Endodermal cell (in vitro differentiated cells): ENCODE results near the gene BCCIP. TPM values are rescaled to one million over a fixed set of nuclear protein-coding genes. Genes with fewer than 3 reads are reported as not detected.
A peak's percentile ranks its signal among the peaks of the same experiment; 100 is the strongest.

Source experiments
- DNase-seq: peaks from one replicate; pipeline ENCODE4 v3.0.0-alpha.2; 2017
- H3K27ac ChIP-seq: 2 replicates; pipeline ENCODE4 v1.5.1; 2013; ENCODE audit warnings: mild to moderate bottlenecking, low read depth, low read length, moderate library complexity
- H3K27me3 ChIP-seq: 2 replicates; pipeline ENCODE4 v1.6.1; 2013; ENCODE audit warnings: mild to moderate bottlenecking, low read length, moderate library complexity; ENCODE audit not compliant: insufficient read depth, control insufficient read depth, poor library complexity, severe bottlenecking
- H3K36me3 ChIP-seq: 2 replicates; pipeline ENCODE4 v1.7.0; 2013; ENCODE audit warnings: mild to moderate bottlenecking, low read length, moderate library complexity; ENCODE audit not compliant: control insufficient read depth, insufficient read depth
- H3K4me1 ChIP-seq: one replicate; pipeline ENCODE4 v1.7.0; 2013; ENCODE audit warnings: low read length; ENCODE audit not compliant: control insufficient read depth, insufficient read depth
- H3K4me3 ChIP-seq: 2 replicates; pipeline ENCODE4 v1.5.1; 2013; ENCODE audit warnings: mild to moderate bottlenecking, low read length, moderate library complexity
- H3K9ac ChIP-seq: 2 replicates; pipeline ENCODE4 v1.6.1; 2013; ENCODE audit warnings: mild to moderate bottlenecking, low read length, moderate library complexity; ENCODE audit not compliant: poor library complexity, severe bottlenecking; ENCODE audit errors: extremely low read depth
- H3K9me3 ChIP-seq: 2 replicates; pipeline ENCODE4 v1.6.1; 2013; ENCODE audit warnings: mild to moderate bottlenecking, low read length, moderate library complexity; ENCODE audit not compliant: control insufficient read depth
- H3K27ac Mint-ChIP-seq: 2 replicates; pipeline ENCODE4 v1.8.0; 2020; ENCODE audit warnings: mixed read lengths
- H3K27me3 Mint-ChIP-seq: 2 replicates; pipeline ENCODE4 v1.8.0; 2021; ENCODE audit warnings: mild to moderate bottlenecking, mixed read lengths; ENCODE audit not compliant: insufficient read depth
- H3K36me3 Mint-ChIP-seq: 2 replicates; pipeline ENCODE4 v1.8.0; 2020; ENCODE audit warnings: low read depth, mixed read lengths
- H3K4me1 Mint-ChIP-seq: 2 replicates; pipeline ENCODE4 v1.8.0; 2020; ENCODE audit warnings: mixed read lengths
- H3K4me3 Mint-ChIP-seq: 2 replicates; pipeline ENCODE4 v1.8.0; 2020; ENCODE audit warnings: mild to moderate bottlenecking, moderate library complexity, mixed read lengths
- H3K9me3 Mint-ChIP-seq: 2 replicates; pipeline ENCODE4 v1.8.0; 2020; ENCODE audit warnings: mild to moderate bottlenecking, mixed read lengths
- CTCF ChIP-seq: fragments of 200-600 bp; sonication (generic); conservative IDR thresholded peaks from 2 replicates; pipeline ENCODE4 v1.5.0; 2021; ENCODE audit warnings: antibody characterized with exemption, mild to moderate bottlenecking
- WGBS, 2 experiments: methylation state at CpG; one replicate each; pipeline versions ENCODE4 v1.1.5 to v1.1.7; 2013; ENCODE audit warnings: missing lambda C conversion rate in 2 of 2, mixed read lengths in 1 of 2; ENCODE audit not compliant: insufficient coverage in 1 of 2, insufficient read length in 1 of 2; 5-methylcytosine and 5-hydroxymethylcytosine counted together
- long read RNA-seq, 4 experiments: library from polyadenylated mRNA in 2 of 4; library from RNA in 1 of 4; library from capped mRNA in 1 of 4; stranded (forward) in 3 of 4; unstranded in 1 of 4; transcript quantifications; one replicate each; pipeline ENCODE4 v2.0.0, GENCODE V29; 2020 to 2021; ENCODE audit warnings: inconsistent platforms in 1 of 4
- polyA plus RNA-seq, 2 experiments: library from polyadenylated mRNA; stranded (reverse); fragments of 50-300 nt; gene quantifications; one replicate each; pipeline ENCODE4 v1.2.3, GENCODE V29; 2013
- total RNA-seq, 2 donors: library from RNA; stranded (reverse); fragmentation: NEBNext Ultra II Directional in 1 of 2; extraction: Animal tissue kit (Norgen Biotek cat#: 25700) in 1 of 2; gene quantifications; 2 replicates in 1 of 2; 3 replicates in 1 of 2; pipeline ENCODE4 v1.2.1, GENCODE V29; 2021

The BCCIP gene
- total RNA-seq = 10 to 100 TPM; 84.4 to 93.8 TPM
- 78.1 TPM for polyA plus RNA-seq (2013, experiment 1 of 2)
- polyA plus RNA-seq (2013, experiment 2 of 2) = 69.6 TPM
- long read RNA-seq, experiment 1, transcript BCCIP-201 (7 exons, 1,236 nt) = major isoform, 34 of 69 reads
- long read RNA-seq, experiment 1, transcript BCCIP-202 (7 exons, 2,337 nt) = minor isoform, 6 of 69 reads
- long read RNA-seq, experiment 1, transcript BCCIP-203 (8 exons, 1,433 nt) = minor isoform, 12 of 69 reads
- long read RNA-seq, experiment 1, partial matches to known transcripts = 11 of 69 reads
- long read RNA-seq, experiment 1, other reads (novel, unspliced or antisense) = 6 of 69 reads
- long read RNA-seq, experiment 2, transcript BCCIP-202 (7 exons, 2,337 nt) = minor isoform, 35 of 155 reads
- long read RNA-seq, experiment 2, transcript BCCIP-203 (8 exons, 1,433 nt) = minor isoform, 41 of 155 reads
- long read RNA-seq, experiment 2, transcript BCCIP-201 (7 exons, 1,236 nt) = major isoform, 59 of 155 reads
- long read RNA-seq, experiment 2, partial matches to known transcripts = 7 of 155 reads
- long read RNA-seq, experiment 2, other reads (novel, unspliced or antisense) = 13 of 155 reads
- long read RNA-seq, experiment 3, transcript BCCIP-201 (7 exons, 1,236 nt) = major isoform, 106 of 261 reads
- long read RNA-seq, experiment 3, transcript BCCIP-202 (7 exons, 2,337 nt) = minor isoform, 93 of 261 reads
- long read RNA-seq, experiment 3, transcript BCCIP-203 (8 exons, 1,433 nt) = minor isoform, 32 of 261 reads
- long read RNA-seq, experiment 3, partial matches to known transcripts = 16 of 261 reads
- long read RNA-seq, experiment 3, other reads (novel, unspliced or antisense) = 14 of 261 reads
- long read RNA-seq, experiment 4, transcript BCCIP-202 (7 exons, 2,337 nt) = minor isoform, 40 of 331 reads
- long read RNA-seq, experiment 4, transcript BCCIP-201 (7 exons, 1,236 nt) = major isoform, 156 of 331 reads
- long read RNA-seq, experiment 4, transcript BCCIP-203 (8 exons, 1,433 nt) = minor isoform, 106 of 331 reads
- long read RNA-seq, experiment 4, partial matches to known transcripts = 20 of 331 reads
- long read RNA-seq, experiment 4, other reads (novel, unspliced or antisense) = 9 of 331 reads

DNA sequence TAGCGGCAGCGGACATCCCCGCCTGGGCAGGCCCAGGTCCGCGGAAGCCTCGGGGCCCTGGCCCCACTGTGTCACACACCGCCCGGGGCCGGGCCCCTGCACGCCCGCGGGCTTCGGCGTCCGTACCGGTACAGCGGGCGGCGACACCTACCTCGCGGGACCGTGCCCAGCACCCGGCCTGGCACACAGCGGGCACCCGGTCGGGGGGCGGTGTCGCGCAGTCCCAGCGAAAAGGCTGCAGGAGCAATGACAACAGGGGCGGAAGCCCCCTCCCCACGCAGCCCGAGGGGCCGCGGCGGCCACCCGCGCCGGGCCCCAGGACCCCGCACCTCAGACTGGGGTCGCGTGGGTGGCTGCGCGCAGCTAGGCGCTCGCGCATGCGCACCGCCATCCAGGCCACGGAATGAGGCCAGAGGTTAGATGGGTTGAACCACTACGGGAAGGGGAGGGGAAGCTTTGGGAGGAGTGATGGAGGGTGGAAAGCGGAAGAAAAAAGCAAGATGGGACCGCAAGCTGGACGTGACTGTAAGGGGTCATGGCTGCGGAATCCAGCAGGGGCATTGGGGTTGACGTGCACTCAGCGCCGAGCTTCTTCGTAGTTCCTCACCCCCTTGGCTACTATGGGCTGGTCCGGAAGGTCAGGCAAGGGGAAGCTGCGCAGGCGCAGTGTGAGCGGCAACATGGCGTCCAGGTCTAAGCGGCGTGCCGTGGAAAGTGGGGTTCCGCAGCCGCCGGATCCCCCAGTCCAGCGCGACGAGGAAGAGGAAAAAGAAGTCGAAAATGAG, at the start of gene BCCIP, which contains the start of gene UROS:
Gene BCCIP (plus strand): TSS at position 669 of the 785 bp plus-strand sequence. CDS start 12 bp downstream, at position 681.
Gene UROS (minus strand): TSS at position 381 of the 785 bp plus-strand sequence. CDS start 6,759 bp downstream, outside the sequence.
- peak within 1 kb of the TSS; percentile 97 for H3K4me3 ChIP-seq
- Mint-ChIP-seq H3K9me3 (no peaks in the 10 kb centered on the region), H3K27me3 (no peaks in the 10 kb centered on the region), H3K4me3 (no peak within 1 kb of the TSS), H3K4me1 (peaks cover 34% of the 10 kb centered on the region), H3K27ac (no peak within 1 kb of the TSS), H3K36me3 (peaks cover 14% of the 10 kb centered on the region)
- peak within 1 kb of the TSS; percentile 95 for H3K27ac ChIP-seq
- WGBS, 2 experiments = 0% methylated on average over 43 to 74 of the region's 74 CpGs
- no peak for TF ChIP-seq CTCF
- peaks cover 26% of the 10 kb centered on the region for H3K36me3 ChIP-seq
- H3K9ac ChIP-seq = peak within 1 kb of the TSS; percentile 79
- peak; percentile 93 for DNase-seq
- no peaks in the 10 kb centered on the region for H3K9me3 ChIP-seq
- H3K4me1 ChIP-seq = no peaks in the 10 kb centered on the region
- no peaks in the 10 kb centered on the region for H3K27me3 ChIP-seq

GRCh38 chr10:125773687-125774543, 49.4 kb upstream of the BCCIP start:
- peak; percentile 38 for DNase-seq
- Mint-ChIP-seq H3K27ac (no peak overlapping the region), H3K36me3 (no peaks in the 10 kb centered on the region), H3K4me3 (no peak overlapping the region), H3K27me3 (no peaks in the 10 kb centered on the region), H3K4me1 (no peaks in the 10 kb centered on the region), H3K9me3 (peaks cover under 1% of the 10 kb centered on the region)
- no peaks in the 10 kb centered on the region for H3K27me3 ChIP-seq
- no peaks in the 10 kb centered on the region for H3K4me1 ChIP-seq
- no peak overlapping the region for H3K9ac ChIP-seq
- H3K27ac ChIP-seq = no peak overlapping the region
- H3K36me3 ChIP-seq = no peaks in the 10 kb centered on the region
- WGBS, 2 experiments = 94 to 95% methylated on average over 25 to 75 of the region's 75 CpGs
- H3K9me3 ChIP-seq = no peaks in the 10 kb centered on the region
- TF ChIP-seq CTCF = no peak
- no peak overlapping the region for H3K4me3 ChIP-seq
